H1 (cell line): ENCODE data around the gene NFAM1.

ENCODE experiments used
- POLR2A ChIP-seq, 2 experiments: IDR thresholded peaks; 1 replicate in 1 of 2; 2 replicates in 1 of 2; pipeline ENCODE4 v1.6.1; 2011; ENCODE audit warnings: low read depth in 2 of 2, low read length in 2 of 2, mild to moderate bottlenecking in 2 of 2; ENCODE audit errors: control extremely low read depth in 1 of 2
- POLR2AphosphoS5 ChIP-seq: IDR thresholded peaks from 2 replicates; pipeline ENCODE4 v1.6.1; 2011; ENCODE audit warnings: low read depth, low read length
- POU5F1 ChIP-seq: IDR thresholded peaks from 2 replicates; pipeline ENCODE4 v1.6.1; 2011; ENCODE audit warnings: low read depth, mild to moderate bottlenecking, low read length, moderate library complexity
- SIRT6 ChIP-seq: IDR thresholded peaks from one replicate; pipeline ENCODE4 v1.7.1; 2012; ENCODE audit warnings: low read length, inconsistent platforms
- SP1 ChIP-seq: IDR thresholded peaks from 2 replicates; pipeline ENCODE4 v1.6.1; 2011; ENCODE audit warnings: low read depth, low read length
- TF ChIP-seq, protein P1 (sequence below), 3 experiments: IDR thresholded peaks; 1 replicate in 2 of 3; 2 replicates in 1 of 3; pipeline versions ENCODE4 v1.5.1 to v1.6.1; 2011; ENCODE audit warnings: low read length in 3 of 3, mild to moderate bottlenecking in 3 of 3, inconsistent platforms in 2 of 3, low read depth in 1 of 3, moderate library complexity in 1 of 3; ENCODE audit not compliant: insufficient read depth in 1 of 3; ENCODE audit errors: control extremely low read depth in 1 of 3
- TF ChIP-seq, protein P2 (sequence below): IDR thresholded peaks from 2 replicates; pipeline ENCODE4 v1.6.1; 2012; ENCODE audit warnings: inconsistent platforms

DNA sequence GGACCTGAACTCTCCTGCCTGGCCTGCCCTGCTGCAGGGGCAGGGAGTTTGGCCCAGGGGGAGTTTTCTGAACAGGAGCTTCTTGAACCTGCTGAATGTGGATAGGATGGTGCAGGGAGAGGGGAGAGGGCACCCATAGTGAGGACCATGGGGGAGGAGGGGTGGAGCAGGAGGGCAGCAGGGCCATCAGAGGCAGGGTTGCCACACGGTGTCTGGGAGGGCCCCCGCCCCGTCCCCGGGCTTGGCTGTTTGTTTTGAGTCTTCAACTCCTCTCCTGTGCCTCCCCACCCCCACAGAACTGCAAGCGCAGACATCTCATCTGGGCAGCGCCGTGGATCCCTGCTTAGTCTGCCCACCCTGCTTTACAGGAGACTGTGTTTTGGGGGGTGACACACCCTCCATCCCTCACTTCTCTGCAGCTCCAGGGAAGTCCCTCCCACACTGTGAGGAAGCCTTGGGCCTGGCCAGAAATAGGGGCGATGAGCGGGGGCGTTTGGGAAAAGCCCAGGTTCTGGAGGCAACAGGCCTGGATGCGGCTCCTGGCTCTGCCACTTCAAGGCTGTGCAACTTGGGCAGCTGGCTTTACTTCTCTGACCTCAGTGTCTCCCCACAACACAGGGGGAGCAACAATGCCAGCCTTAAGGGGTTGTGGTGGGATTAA, 14.4 kb downstream of the NFAM1 start:
- TF ChIP-seq POLR2AphosphoS5 (no peak), POLR2A (IDR thresholded peaks at IDR 0.05; ENCODE audit: control extremely low read depth in 1 of 2, low read depth in 2 of 2, low read length in 2 of 2) (no peak), POU5F1 (no peak), SP1 (no peak), SIRT6 (no peak)
- TF ChIP-seq, protein P1, sequence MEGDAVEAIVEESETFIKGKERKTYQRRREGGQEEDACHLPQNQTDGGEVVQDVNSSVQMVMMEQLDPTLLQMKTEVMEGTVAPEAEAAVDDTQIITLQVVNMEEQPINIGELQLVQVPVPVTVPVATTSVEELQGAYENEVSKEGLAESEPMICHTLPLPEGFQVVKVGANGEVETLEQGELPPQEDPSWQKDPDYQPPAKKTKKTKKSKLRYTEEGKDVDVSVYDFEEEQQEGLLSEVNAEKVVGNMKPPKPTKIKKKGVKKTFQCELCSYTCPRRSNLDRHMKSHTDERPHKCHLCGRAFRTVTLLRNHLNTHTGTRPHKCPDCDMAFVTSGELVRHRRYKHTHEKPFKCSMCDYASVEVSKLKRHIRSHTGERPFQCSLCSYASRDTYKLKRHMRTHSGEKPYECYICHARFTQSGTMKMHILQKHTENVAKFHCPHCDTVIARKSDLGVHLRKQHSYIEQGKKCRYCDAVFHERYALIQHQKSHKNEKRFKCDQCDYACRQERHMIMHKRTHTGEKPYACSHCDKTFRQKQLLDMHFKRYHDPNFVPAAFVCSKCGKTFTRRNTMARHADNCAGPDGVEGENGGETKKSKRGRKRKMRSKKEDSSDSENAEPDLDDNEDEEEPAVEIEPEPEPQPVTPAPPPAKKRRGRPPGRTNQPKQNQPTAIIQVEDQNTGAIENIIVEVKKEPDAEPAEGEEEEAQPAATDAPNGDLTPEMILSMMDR (IDR thresholded peaks at IDR 0.05; ENCODE audit: control extremely low read depth in 1 of 3, insufficient read depth in 1 of 3, low read depth in 1 of 3, low read length in 3 of 3), result no peak
- TF ChIP-seq, protein P2, sequence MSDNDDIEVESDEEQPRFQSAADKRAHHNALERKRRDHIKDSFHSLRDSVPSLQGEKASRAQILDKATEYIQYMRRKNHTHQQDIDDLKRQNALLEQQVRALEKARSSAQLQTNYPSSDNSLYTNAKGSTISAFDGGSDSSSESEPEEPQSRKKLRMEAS, result no peak
